Activated CD8-positive, alpha-beta memory T cell treated with anti-CD3 and anti-CD28 coated beads, Interleukin-2, amount 50 U/mL, for 1 hour (primary cell): Measurements from ENCODE around the gene AGRN.
"Not testable (repeated sequence)": the region's sequence is repeated elsewhere in the genome, so short reads cannot be mapped to it uniquely, and the experiment has no call there.

Source experiments
- DNase-seq: peaks from one replicate; pipeline ENCODE4 v3.0.0-alpha.2; 2020; ENCODE audit errors: extremely low read depth

Gene AGRN

DNA sequence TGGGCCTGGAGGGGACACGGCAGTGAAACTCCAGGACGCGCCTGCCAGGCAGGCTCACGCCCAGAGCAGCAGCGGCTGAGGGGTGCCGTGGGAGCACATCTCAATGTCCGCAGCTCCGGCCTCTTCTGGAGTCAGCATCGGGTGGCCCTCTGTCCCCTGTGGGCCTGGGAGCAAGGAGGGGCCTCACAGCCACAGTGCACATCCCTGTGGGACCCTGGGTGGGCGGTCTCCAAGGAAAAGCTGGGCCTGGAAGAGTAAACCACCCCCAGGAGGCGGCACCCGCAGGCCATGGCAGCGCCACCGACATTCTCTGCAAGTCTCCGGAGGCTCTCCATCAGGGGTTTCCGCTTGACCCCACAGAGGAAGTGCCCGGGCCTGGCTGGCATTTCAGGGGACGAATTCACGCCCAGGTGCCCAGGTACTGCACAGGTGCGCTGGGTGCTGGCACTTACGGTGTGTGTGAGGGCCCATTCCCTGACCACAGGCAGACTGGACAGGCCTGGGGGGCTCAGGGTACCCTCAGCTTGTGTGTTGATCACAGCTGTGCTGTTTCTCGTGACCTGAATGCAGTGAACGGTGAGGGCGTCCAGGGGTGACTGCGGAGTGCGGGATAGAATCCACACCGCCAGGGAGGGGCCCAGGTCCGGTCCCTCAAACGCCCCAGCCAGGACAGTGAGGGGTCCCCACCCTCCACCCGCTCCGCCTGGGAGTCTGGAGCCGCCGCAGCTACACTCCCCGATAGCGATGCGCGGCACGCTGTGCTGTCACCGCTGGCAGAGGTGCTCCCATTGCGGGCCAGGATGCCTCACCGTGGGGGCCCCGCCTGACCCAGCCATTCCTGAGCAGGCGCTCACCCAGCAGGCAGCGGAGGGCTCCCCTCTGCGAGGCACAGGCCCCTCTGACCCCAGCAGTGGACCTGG lies 70.8 kb downstream of the AGRN start:
- DNase-seq: no peak

DNA sequence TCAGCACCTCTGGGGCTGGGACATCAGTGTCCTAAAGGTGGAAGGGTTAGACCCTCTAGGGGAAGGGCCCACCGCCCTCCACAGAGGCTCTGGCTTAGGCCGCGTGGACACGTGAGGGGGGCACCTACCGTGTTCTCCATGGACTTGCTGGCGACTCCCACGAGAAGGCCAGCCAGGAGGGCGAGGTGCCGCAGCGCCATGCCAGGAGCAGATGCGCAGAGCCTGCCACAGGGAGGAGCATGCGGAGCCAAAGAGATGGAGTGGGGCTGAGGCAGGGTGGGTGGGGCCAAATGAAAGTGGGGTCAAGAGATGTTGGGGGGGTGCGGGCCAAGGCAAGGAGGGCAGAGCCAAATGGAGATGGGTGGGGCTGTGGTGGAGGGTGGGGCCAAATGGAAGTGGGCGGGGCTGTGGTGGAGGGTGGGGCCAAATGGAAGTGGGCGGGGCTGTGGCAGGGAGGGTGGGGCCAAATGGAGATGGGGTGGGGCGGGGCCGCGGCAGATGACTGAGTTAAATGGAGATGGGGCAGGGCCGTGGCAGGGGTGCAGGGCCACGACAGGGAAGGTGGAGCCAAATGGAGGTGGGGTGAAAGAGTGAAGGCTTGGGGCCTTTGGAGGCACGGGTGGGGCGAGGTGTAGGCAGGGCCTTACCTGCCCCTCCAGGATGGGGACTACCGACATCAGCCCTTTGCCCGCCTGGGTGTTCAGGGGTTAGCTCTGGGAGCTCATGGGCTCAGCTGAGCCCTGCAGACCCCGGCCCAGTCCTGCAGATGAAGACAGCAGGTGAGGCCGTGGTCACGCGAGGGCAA lies 71.6 kb downstream of the AGRN start:
- DNase-seq: no peak

- no peak for DNase-seq
Measured at GRCh38 chr1:1092149-1092855, 72.4 kb downstream of the AGRN start.

- DNase-seq: no peak
Measured at GRCh38 chr1:1092894-1093609, 73.1 kb downstream of the AGRN start.

DNA sequence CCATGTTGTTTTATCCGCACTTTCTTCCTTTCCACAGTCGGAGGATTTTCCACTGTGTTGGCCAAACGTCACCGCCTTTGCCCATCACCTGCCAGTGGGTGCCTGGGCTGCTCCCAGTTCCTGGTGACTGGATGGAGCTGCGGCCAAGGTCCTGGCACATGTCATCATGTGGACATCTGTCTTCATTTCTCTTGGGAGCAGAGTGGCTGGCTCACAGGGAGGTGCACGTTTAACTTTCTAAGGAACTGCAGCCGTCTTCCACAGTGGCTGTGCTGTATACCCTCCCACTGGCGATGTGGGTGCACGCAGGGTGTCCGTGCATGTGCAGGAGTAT lies 73.7 kb downstream of the AGRN start:
- DNase-seq: no peak

DNA sequence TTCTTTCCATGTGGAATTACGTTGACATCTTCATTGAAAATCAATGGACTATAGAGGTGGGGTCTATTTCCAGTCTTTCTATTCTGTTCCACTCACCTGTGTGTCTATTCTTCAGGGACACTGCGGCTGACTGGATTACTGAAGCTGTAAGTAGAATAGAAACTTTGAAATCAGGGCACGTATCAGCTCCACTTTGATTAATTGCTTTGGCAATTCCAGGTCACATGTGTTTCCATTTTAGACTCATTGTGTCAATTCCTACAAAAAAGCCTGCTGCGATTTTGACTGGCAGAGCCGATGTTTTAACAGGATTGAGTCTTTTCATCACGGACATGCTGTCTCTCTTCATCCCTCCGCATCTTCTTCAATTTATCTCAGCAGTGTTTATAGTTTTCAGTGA lies 75.1 kb downstream of the AGRN start:
- no peak for DNase-seq

- DNase-seq: not testable (repeated sequence)
Measured at GRCh38 chr1:1096136-1096535, 76.2 kb downstream of the AGRN start.

- DNase-seq: no peak
Measured at GRCh38 chr1:1098681-1099421, 78.9 kb downstream of the AGRN start.

DNA sequence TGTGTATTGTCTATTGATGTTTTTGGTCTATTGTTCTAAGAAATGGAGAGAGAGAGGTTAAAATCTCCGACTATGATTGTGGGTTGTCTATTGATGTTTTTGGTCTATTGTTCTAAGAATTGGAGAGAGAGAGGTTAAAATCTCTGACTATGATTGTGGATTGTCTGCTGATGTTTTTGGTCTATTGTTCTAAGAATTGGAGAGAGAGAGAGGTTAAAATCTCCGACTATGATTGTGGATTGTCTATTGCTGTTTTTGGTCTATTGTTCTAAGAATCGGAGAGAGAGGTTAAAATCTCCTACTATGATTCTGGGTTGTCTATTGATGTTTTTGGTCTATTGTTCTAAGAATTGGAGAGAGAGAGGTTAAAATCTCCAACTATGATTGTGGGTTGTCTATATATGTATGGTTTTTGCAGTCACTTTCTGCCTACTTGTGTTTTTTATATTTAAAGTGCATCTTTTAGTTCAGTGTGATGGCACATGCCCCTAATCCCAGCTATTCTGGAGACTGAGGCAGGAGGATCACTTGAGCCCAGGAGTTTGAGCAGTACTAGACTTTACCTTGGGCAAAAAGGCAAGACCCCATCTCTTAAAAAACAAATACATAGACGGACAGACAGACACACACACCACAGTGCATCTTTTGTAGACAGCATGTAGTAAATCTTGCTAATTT lies 79.7 kb downstream of the AGRN start:
- no peak for DNase-seq

DNA sequence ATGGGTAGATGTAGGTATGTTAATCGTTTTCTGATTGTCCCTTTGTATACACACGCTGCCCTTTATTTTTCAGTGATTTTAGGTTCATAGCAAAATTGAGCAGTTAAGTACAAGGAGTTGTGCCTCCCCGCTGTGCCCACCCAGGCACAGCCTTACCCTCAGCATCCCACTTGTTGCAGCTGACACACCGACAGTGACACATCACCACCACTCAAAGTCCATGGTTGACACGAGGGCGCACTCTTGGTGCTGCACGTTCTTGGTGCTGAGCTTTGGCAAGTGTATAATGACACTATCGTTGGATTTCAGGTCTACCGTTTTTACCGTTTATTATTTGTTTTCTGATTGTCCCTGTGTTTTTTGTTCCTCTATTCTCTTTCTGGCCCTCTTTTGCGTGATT lies 80.4 kb downstream of the AGRN start:
- no peak for DNase-seq

DNA sequence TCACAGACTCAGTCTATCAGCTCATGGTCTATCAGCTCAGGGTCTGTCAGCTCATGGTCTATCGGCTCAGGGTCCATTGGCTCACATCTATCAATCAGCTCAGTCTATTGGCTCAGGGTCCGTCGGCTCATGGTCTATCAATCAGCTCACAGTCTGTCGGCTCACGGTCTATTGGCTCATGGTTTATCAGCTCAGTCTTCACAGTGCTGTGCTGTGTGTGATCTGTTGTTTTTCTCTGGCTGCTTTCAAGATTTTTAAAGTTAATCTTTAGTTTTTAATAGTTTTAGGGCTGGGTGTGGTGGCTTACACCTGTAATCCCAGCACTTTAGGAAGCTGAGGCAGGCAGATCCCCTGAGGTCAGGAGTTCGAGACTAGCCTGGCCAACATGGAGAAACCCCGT lies 81.6 kb downstream of the AGRN start:
- DNase-seq: no peak

DNA sequence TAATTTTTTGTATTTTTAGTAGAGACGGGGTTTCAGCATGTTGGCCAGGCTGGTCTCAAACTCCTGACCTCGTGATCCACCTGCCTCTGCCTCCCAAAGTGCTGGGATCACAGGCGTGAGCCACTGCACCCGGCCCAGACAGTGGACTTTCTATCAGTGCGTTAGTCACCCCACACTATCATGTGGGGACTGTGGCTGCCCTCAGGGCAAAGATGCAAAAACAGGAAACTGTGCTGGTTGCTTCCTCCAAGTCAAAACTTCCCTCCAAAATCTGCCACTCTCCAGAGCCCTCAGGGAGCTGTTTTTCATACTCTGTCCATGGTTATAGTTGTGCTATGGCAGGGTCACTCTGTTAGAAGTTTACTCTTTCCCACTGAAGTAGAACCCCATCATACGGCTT lies 84.2 kb downstream of the AGRN start:
- not testable (repeated sequence) for DNase-seq
